ENCODE data around the gene CAPN1.

GRCh38 chr11:65170058-65170534 lies 11.6 kb upstream of the CAPN1 start, which contains the start of gene SPDYC:
- TF ChIP-seq CTCF (conservative IDR thresholded peaks at IDR 0.05 in 1 of 2, IDR thresholded peaks at IDR 0.05 in 1 of 2; ENCODE audit: low read depth in 1 of 2, low read length in 2 of 2) (no peak), EZH2 (IDR thresholded peaks at IDR 0.05; ENCODE audit: low read length, missing control alignments) (no peak)
